Neuron (in vitro differentiated cells): ENCODE data around the gene MAD1L1.
"Not testable (repeated sequence)": the region's sequence is repeated elsewhere in the genome, so short reads cannot be mapped to it uniquely, and the experiment has no call there.

Experiments
- H2AFZ ChIP-seq: one replicate; pipeline ENCODE4 v1.6.1; 2013; ENCODE audit warnings: low read depth, mild to moderate bottlenecking, inconsistent platforms, low read length, moderate library complexity
- H3K27me3 ChIP-seq: one replicate; pipeline ENCODE4 v1.6.1; 2013; ENCODE audit warnings: low read length; ENCODE audit not compliant: insufficient read depth
- H3K36me3 ChIP-seq: one replicate; pipeline ENCODE4 v1.6.1; 2013; ENCODE audit warnings: low read length; ENCODE audit not compliant: insufficient read depth
- H3K4me1 ChIP-seq: one replicate; pipeline ENCODE4 v1.6.1; 2013; ENCODE audit warnings: low read length; ENCODE audit not compliant: insufficient read depth
- H3K4me3 ChIP-seq: 2 replicates; pipeline ENCODE4 v1.5.1; 2013; ENCODE audit warnings: mild to moderate bottlenecking, low read length, moderate library complexity
- H3K9me3 ChIP-seq: one replicate; pipeline ENCODE4 v1.6.1; 2013; ENCODE audit warnings: low read length

The MAD1L1 gene

GRCh38 chr7:2072042-2072441 lies 160.7 kb downstream of the MAD1L1 start:
- Histone ChIP-seq H3K27me3 (no peaks in the 10 kb centered on the region), H2AFZ (no peak overlapping the region)

DNA sequence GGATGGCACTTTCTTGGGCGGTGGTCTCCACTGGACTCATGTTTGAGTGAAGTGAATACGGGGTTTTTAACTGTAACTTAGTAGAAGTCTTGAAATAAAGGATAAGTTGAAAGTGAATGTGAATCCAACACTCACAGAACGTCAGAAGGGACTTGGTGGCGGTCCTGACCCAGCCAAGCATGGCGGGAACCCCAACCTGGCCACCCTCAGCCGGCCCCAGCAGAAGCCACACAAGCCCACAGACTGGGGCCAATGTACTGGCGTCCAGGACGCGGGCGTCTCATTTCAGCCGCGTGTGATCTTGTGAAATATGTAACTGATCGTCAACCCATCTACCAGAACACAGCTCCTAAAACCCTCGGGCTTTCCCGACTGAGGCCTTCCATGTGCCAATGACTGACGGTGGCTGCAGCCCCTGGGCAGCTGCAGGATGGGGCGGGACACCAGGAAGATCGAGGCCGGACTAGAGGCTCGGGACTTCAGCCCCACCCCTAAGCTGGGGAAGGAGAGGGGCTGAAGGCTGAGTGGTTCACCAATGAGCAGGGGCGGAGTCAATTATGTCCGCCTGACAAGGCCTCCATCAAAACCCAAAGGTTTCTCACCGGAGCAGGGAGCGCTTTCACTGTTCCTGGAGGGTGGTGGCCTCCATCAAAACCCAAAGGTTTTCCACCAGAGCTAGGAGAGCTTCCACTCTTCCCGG lies 161.5 kb downstream of the MAD1L1 start:
- Histone ChIP-seq H3K36me3 (peaks cover 6% of the 10 kb centered on the region), H2AFZ (no peak overlapping the region), H3K9me3 (peaks cover 2% of the 10 kb centered on the region), H3K4me3 (no peak overlapping the region), H3K4me1 (peaks cover 21% of the 10 kb centered on the region), H3K27me3 (no peaks in the 10 kb centered on the region)

More at GRCh38 chr7:2072042-2072441, 160.7 kb downstream of the MAD1L1 start:
- no peak overlapping the region for H3K4me3 ChIP-seq
- peaks cover 20% of the 10 kb centered on the region for H3K4me1 ChIP-seq
- H3K9me3 ChIP-seq = peaks cover 9% of the 10 kb centered on the region
- peaks cover 9% of the 10 kb centered on the region for H3K36me3 ChIP-seq

DNA sequence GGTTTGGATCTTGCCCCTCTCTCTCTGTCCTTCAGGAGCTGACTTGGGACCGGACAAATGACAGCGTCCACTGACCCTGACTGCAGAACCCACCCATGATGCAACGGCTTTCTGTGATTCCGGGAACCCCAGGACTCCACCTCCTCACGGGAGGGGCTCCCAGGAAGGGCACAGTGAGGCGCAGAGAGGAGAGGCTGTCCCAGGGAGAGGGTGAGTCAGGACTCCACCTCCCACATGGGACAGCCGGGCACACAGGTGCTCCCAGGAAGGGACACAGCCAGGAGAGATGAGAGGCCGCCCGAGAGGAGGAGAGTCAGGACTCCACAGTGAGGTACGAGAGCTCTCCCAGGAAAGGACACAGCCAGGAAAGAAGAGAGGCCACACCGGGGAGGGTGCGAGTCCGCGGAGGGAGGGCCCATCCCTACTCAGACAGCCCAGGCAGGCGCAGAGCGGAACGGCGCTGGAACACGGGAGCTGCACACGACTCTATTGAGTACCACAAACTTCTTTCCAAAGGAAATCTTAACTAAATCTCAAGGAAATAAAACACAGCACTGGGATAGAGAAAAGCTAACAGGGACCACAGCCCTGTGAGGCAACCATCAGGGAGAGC lies 162.5 kb downstream of the MAD1L1 start:
- Histone ChIP-seq H3K4me3 (no peak overlapping the region), H3K36me3 (peaks cover 6% of the 10 kb centered on the region), H2AFZ (no peak overlapping the region), H3K27me3 (no peaks in the 10 kb centered on the region), H3K9me3 (peaks cover 2% of the 10 kb centered on the region), H3K4me1 (peaks cover 31% of the 10 kb centered on the region)

DNA sequence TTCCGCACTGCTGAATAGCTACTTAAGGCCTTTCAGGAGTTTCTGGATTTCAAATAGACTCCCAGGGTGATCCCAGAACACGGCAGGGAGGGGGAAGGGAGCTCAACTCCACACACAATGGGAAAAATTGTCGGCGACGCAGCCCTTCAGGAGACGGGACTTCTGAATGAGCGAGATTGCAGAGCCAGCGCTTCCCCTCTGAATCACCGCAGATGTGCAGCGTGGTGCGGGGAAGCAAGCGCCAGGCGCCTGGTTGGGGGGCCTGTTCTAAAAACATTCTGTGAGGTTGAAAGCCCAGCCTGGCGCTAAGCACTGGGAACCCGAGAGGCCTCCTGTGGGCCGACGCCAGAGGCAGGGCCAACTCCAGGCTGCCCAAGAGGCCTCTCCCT lies 163.3 kb downstream of the MAD1L1 start:
- peaks cover 2% of the 10 kb centered on the region for H3K9me3 ChIP-seq
- no peak overlapping the region for H2AFZ ChIP-seq
- H3K4me3 ChIP-seq = no peak overlapping the region
- no peaks in the 10 kb centered on the region for H3K27me3 ChIP-seq
- H3K4me1 ChIP-seq = peaks cover 32% of the 10 kb centered on the region
- peaks cover 6% of the 10 kb centered on the region for H3K36me3 ChIP-seq

GRCh38 chr7:2068693-2069471 lies 163.9 kb downstream of the MAD1L1 start:
- Histone ChIP-seq H3K4me1 (peaks cover 32% of the 10 kb centered on the region), H3K27me3 (no peaks in the 10 kb centered on the region), H3K4me3 (no peak overlapping the region), H3K9me3 (peaks cover 2% of the 10 kb centered on the region), H3K36me3 (peaks cover 6% of the 10 kb centered on the region), H2AFZ (no peak overlapping the region)

DNA sequence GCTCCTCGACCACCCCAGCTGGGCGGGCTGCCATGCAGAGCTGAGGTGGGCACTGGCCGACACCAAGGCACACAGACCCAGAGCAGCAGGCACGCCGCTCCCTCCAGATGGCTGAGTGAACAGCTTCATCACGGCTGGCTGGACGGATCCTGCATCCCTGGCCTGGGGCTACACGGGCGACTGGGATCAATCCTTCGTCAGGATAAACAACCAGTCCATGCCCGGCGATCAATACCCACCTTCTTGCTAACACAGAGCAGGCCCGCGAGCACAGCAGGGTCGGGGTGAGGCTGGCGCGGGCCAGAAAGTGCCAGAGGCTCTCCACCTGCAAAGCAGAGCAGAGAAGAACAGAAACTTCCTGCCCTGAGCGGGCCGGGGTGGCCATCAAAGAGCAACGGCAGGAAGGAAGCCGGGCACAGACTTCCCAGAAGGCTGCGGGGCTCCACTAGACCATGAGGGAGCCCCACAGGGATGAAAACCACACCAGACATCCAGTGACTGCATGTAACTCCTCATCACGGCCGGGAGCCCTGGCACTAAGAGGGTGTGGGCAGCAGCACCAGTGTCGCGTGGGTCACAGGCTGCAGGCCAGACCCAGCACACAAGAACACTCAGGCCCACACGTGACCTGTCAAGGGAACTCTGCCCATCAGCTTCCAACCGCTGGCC lies 166.4 kb downstream of the MAD1L1 start:
- no peak overlapping the region for H3K4me3 ChIP-seq
- peaks cover 6% of the 10 kb centered on the region for H3K36me3 ChIP-seq
- H2AFZ ChIP-seq = no peak overlapping the region
- peaks cover 4% of the 10 kb centered on the region for H3K9me3 ChIP-seq
- H3K4me1 ChIP-seq = peaks cover 32% of the 10 kb centered on the region
- no peaks in the 10 kb centered on the region for H3K27me3 ChIP-seq

GRCh38 chr7:2065528-2065927 lies 167.2 kb downstream of the MAD1L1 start:
- Histone ChIP-seq H3K27me3 (no peaks in the 10 kb centered on the region), H3K4me1 (peaks cover 30% of the 10 kb centered on the region), H3K4me3 (no peak overlapping the region), H3K36me3 (peaks cover 6% of the 10 kb centered on the region), H3K9me3 (peaks cover 5% of the 10 kb centered on the region), H2AFZ (no peak overlapping the region)

DNA sequence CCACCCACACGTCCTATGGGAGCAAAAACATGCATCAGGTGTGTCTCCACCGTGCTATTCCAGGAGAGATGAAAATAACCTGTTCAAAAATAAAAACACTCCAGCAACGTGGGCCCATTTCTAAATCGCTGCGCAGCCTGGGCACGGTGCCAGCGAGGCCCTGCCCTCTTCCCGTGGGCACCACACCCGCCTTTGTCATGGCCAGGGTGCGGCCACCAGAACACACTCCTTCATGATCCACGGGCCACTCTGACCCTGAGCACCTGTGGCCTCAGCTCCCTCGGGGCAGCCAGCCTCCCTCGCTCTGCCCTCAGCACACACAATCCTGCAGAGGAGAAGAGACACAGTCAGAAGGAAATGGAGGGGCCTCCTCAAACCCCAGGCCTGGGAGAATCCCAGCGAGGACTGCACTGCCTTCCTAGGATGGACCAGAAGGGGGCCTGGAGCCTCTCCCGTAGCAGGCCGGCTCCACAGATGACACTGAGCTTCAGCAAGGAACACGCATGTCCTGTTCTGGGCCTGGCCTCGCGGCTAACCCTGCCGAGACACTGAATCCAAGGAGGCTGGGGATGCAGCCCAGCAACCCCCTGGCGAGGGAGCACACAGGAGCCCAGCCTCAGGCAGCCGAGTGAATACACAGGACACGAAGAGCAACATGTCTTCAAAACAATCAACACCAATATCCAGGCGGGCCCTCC lies 169.0 kb downstream of the MAD1L1 start:
- Histone ChIP-seq H3K4me3 (no peak overlapping the region), H3K9me3 (peaks cover 17% of the 10 kb centered on the region), H2AFZ (no peak overlapping the region), H3K36me3 (peaks cover 6% of the 10 kb centered on the region), H3K27me3 (no peaks in the 10 kb centered on the region), H3K4me1 (peaks cover 13% of the 10 kb centered on the region)

DNA sequence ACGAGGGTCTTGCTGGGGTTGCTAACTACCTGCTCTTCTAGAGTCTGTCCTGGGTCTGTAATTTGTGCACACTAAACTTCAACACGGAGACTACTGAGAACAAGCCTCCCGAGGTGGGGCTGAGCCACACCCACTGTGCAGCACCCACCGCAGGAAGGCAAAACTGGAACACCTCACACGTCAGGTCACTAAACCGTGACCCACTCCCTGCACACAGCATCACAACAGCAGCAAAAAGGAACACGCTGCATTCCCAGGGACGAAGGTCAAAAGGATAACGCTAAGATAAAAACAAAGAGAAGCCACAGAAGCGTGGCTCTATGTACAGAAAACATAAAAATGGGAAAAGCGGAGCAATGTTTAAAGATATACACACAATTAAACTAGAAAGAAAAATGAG lies 170.1 kb downstream of the MAD1L1 start:
- Histone ChIP-seq H2AFZ (no peak overlapping the region), H3K9me3 (peaks cover 17% of the 10 kb centered on the region), H3K27me3 (no peaks in the 10 kb centered on the region), H3K4me3 (no peak overlapping the region), H3K36me3 (peaks cover 2% of the 10 kb centered on the region), H3K4me1 (peaks cover 13% of the 10 kb centered on the region)

DNA sequence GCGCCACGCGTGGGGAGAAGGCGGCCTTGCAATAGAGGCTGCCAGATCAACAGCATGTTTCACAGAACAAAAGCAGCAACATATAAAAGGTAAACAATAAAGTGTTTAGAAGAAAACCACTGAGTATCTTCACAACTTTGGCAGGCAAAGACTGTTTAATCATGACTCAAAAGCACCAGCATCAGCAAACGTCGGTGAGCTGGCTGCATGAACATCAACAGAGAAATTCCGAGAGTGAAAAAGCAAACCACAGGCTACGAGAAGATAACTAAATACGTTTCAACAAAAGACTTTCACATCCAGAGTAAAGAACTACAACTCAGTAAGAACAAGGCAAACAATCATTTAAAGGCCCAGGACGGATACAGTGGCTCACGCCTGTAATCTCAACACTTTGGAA lies 172.0 kb downstream of the MAD1L1 start:
- no peak overlapping the region for H2AFZ ChIP-seq
- H3K4me3 ChIP-seq = no peak overlapping the region
- H3K27me3 ChIP-seq = no peaks in the 10 kb centered on the region
- peaks cover 6% of the 10 kb centered on the region for H3K4me1 ChIP-seq
- no peaks in the 10 kb centered on the region for H3K36me3 ChIP-seq
- peaks cover 20% of the 10 kb centered on the region for H3K9me3 ChIP-seq

DNA sequence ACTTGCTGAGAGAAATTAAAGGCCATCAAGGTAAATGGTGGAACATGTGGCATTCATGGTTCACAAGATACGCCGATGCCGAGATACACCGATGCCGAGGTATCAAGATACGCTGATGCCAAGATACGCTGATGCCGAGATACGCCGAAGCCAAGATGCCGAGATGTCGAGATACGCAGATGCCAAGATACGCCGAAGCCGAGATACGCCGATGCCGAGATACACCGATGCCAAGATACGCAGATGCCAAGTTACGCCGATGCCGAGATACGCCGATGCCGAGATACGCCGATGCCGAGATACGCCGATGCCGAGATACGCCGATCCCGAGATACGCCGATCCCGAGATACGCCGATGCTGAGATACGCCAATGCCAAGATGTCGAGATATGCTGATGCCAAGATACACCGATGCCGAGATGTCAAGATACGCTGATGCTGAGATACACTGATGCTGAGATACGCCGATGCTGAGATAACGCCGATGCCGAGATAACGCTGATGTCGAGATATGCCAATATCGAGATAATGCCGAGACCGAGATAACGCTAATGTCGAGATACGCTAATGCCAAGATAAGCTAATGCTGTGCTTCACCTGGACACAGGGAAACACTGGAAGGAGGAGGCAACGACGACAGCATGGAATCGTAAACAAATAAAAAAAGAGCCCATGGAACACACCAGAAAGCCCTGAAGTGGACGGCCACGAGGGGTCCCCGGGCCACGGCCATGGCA lies 172.6 kb downstream of the MAD1L1 start:
- H3K4me1 ChIP-seq = peaks cover under 1% of the 10 kb centered on the region
- no peaks in the 10 kb centered on the region for H3K36me3 ChIP-seq
- peaks cover 20% of the 10 kb centered on the region for H3K9me3 ChIP-seq

GRCh38 chr7:2058246-2058645 lies 174.5 kb downstream of the MAD1L1 start:
- H3K27me3 ChIP-seq, H3K4me3 ChIP-seq, H2AFZ ChIP-seq, H3K36me3 ChIP-seq, H3K4me1 ChIP-seq: not testable (repeated sequence)
- peaks cover 20% of the 10 kb centered on the region for H3K9me3 ChIP-seq

More for the DNA sequence above, 172.6 kb downstream of the MAD1L1 start:
- Histone ChIP-seq H3K4me3 (no peak overlapping the region), H2AFZ (no peak overlapping the region), H3K27me3 (no peaks in the 10 kb centered on the region)
